22Rv1 (cell line): Measurements from ENCODE around the gene IFIT5.

Source experiments
- H3K27ac ChIP-seq: fragments of 450-650 bp; 2 replicates; pipeline ENCODE4 v1.5.1; 2017
- ZFX ChIP-seq: fragments of 450-650 bp; IDR thresholded peaks from 2 replicates; pipeline ENCODE4 v1.6.1; 2017; ENCODE audit warnings: antibody characterized with exemption, borderline replicate concordance
- TF ChIP-seq, protein P1 (sequence below): fragments of 450-650 bp; IDR thresholded peaks from 2 replicates; pipeline ENCODE4 v1.5.1; 2017; ENCODE audit warnings: mild to moderate bottlenecking

IFIT5 gene, protein sequence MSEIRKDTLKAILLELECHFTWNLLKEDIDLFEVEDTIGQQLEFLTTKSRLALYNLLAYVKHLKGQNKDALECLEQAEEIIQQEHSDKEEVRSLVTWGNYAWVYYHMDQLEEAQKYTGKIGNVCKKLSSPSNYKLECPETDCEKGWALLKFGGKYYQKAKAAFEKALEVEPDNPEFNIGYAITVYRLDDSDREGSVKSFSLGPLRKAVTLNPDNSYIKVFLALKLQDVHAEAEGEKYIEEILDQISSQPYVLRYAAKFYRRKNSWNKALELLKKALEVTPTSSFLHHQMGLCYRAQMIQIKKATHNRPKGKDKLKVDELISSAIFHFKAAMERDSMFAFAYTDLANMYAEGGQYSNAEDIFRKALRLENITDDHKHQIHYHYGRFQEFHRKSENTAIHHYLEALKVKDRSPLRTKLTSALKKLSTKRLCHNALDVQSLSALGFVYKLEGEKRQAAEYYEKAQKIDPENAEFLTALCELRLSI

DNA sequence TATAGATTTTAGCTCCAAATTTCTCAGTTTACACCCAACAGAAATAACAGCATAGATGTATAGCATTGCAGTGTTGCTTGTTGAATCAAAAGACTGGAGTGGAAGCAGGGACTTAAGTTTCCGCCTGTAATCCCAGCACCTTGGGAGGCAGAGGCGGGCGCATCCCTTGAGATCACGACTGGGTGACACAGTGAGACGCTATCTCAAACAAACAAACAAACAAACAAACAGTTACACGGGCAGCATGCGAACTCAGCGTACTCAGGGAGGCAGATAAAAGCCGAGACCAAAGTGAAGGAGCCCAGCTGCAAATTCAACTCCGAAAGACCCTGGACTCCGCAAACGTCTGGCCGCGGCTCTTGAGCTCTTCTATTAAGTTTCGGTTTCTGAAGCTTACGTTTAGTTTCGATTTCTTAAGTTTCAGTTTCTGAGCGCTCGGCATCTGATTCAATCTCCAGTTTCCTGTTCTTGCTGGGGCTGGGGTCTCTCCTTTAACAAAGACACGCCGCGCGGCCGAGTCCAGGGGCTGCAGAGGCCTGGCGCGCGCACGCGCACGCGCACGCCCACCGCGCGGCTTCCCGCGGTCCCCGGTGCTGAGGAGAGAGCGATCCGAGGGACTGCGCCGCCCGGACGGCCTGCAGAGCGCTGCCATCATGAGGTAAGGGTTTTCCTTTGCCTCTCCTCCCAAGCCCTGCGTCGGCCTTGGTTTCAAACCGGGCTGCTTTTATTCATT lies at the start of gene IFIT5:
Gene IFIT5 (plus strand): TSS at position 423 of the 733 bp plus-strand sequence. CDS start 231 bp downstream, at position 654.
- no peak for TF ChIP-seq ZFX
- TF ChIP-seq, protein P1, sequence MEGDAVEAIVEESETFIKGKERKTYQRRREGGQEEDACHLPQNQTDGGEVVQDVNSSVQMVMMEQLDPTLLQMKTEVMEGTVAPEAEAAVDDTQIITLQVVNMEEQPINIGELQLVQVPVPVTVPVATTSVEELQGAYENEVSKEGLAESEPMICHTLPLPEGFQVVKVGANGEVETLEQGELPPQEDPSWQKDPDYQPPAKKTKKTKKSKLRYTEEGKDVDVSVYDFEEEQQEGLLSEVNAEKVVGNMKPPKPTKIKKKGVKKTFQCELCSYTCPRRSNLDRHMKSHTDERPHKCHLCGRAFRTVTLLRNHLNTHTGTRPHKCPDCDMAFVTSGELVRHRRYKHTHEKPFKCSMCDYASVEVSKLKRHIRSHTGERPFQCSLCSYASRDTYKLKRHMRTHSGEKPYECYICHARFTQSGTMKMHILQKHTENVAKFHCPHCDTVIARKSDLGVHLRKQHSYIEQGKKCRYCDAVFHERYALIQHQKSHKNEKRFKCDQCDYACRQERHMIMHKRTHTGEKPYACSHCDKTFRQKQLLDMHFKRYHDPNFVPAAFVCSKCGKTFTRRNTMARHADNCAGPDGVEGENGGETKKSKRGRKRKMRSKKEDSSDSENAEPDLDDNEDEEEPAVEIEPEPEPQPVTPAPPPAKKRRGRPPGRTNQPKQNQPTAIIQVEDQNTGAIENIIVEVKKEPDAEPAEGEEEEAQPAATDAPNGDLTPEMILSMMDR: no peak

DNA sequence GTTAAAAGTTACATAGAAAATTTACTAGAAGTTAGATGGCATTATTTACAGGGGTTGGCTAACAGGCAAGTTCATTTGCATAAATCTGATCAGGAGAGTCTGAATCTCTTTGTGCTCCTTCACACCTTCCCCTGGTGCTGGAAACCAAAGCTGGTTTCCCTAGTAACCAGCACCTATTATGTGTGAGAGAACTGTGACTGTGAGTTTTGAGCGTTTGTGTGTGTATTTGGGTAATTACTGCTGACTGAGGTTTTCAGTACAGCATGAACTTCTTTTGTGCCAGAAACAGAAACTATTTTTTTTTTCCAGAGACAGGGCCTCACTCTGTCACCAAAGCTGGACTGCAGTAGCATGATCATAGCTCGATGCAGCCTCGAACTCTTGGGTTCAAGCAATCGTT lies 46.8 kb upstream of the IFIT5 start:
- TF ChIP-seq ZFX: no peak
- TF ChIP-seq, protein P1: no peak
- no peak overlapping the region for H3K27ac ChIP-seq

More for the DNA sequence above, at the start of gene IFIT5:
- peak within 1 kb of the TSS; percentile 46; the same call in 1 of the 2 replicates for H3K27ac ChIP-seq

DNA sequence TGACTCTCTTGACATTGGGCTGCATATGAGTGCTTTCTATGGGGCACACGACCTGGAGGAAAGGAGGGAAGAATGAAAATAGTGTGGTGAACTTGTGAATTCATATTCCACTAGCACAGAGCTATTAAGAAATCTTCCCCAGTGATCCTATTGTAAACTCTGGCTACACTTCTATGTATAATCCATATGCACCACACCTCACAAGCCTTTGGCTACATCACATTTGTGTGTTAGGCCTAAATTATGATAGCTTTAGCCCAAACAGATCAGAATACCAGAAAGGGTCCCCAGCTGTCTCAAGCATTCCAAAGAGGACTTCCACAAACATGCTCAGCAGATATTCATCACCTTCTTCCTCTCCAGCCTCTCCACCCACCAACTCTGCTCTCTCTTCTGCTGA lies 46.2 kb upstream of the IFIT5 start:
- no peak overlapping the region for H3K27ac ChIP-seq
- TF ChIP-seq, protein P1: no peak

DNA sequence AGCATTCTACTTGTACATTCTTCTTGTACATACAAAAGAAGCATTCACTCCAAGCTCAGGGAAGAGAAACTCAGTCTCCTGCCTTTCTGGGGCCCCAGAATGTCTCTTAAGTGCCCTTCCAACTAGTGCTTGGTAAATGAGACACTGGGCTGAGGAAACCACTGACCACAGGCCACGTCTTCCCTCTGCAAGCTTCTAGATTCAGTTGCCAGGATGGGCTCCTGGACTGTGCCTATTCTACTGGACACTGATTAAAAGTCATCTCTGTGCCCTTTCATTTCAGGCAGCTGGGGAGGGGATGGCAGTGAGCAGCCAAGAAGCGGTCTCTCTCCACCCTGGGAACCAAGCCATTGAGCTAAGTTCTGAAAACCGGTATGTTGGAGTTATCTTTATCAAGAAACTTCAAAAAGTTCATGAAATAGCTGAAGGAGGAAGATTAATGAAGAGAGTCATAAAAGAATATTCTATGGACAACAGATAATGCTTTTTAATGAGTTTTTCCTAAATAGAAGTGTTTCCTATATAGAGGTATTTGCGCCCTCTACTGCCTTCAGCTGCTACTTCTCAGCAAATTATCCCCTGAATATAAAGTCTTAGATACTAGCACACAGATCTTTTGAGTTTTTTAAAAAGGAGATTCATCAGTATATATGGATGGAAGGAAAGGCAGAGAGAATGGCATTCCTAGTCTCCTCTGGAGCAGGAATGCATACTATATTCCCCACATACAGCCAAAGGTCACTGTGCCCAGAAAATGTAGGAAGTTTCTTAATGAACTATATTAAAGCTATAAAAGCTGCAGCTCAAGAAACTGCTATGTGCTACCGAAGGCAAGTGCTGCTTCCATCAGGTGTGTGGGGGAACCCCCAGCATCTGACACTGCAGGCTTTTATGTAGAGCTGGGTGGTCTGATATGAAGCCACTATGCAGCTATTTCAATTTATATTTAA lies 44.9 kb upstream of the IFIT5 start:
- no peak overlapping the region for H3K27ac ChIP-seq
- TF ChIP-seq, protein P1: peak; percentile 22; the same call in 1 of the 2 replicates
- TF ChIP-seq ZFX: no peak

DNA sequence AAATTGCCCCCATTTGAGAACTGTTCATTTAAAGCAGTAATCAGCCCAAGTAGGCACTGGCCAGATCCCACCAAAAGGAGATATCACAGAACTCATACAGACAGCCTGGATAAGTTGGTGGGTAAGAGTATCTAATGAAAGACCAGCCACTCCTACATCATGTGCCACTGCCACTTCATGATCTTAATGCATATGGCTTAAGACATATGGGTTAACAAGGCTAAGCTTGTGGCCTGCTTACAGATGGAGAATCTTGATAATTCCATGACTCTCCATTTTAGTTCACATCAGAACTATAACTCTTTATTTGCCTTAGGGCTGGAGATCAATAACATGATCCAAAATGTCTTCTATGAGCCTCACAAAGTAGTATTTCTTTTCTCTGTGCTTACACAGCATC lies 43.3 kb upstream of the IFIT5 start:
- H3K27ac ChIP-seq: no peak overlapping the region
- TF ChIP-seq ZFX: no peak
- TF ChIP-seq, protein P1: no peak

DNA sequence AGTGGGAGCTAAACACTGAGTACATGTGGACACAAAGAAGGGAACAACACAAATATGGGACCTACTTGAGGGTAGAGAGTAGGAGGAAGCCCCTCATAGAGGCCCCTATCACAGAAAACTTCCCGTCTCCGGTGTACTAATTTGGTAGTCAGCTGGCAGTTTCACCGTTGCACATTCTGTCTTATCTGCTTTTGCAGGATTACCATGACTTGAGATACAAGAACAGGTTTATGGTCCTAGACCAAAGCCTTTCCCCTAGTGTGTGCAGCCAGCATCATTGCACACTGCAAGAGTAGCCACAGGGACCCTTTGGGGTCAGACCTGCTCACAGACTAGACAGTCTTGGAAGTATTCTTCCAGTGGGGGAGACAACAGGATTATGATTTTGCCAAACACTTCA lies 42.4 kb upstream of the IFIT5 start:
- no peak overlapping the region for H3K27ac ChIP-seq
- TF ChIP-seq, protein P1: no peak
- TF ChIP-seq ZFX: no peak
